ENCODE measurements around the gene CASZ1. TPM values are rescaled to one million over a fixed set of nuclear protein-coding genes. Genes with fewer than 3 reads are reported as not detected.

CASZ1 gene
- polyA plus RNA-seq, 4 donors = 13.5 to 23.0 (median 14.5) TPM

DNA sequence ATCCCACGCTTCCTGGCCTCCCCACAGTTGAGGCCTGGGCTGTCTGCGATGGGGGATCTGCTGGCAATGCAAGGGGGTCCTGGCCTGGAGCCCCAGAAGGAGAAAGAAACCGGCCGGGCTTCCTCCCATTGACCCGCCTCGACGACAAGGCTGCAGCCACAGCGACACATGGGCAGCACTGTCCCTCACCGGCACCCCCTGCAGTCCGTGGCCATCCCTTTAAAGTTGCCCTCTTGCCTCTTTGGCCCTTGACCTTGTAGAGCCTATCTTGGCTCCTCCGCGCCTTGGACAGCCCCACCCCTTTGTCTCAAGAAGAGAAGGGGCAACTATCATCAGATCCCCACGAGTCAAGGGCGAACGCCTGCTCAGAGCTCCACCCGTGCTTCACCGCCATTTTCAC is 106.0 kb downstream of the CASZ1 start:
- DNase-seq (no peak), FAIRE-seq (no peak)
- Histone ChIP-seq H3K4me3 (ENCODE audit: low read depth in 1 of 3, low read length in 3 of 3) (no peak overlapping the region), H3K27me3 (ENCODE audit: control insufficient read depth in 3 of 3, insufficient read depth in 3 of 3, low read length in 3 of 3) (no peaks in the 10 kb centered on the region), H3K9me3 (ENCODE audit: control insufficient read depth in 2 of 2, insufficient read depth in 1 of 2, low read depth in 1 of 2, low read length in 1 of 2) (no peaks in the 10 kb centered on the region), H3K27ac (ENCODE audit: low read depth in 1 of 3, low read length in 2 of 3) (peak overlapping the region in 1 of 3 donors; percentile 41), H3K4me1 (ENCODE audit: control insufficient read depth in 3 of 3, insufficient read depth in 2 of 3, low read depth in 1 of 3, low read length in 2 of 3) (peaks cover 8 to 76% (median 28%) of the 10 kb centered on the region in 3 donors), H3K36me3 (ENCODE audit: control insufficient read depth in 3 of 3, insufficient read depth in 2 of 3, low read depth in 1 of 3, low read length in 3 of 3) (peaks cover 0 to 53% (median 0%) of the 10 kb centered on the region in 3 donors)
- 84 to 93% (median 93%) methylated on average over 16 to 17 of the region's 17 CpGs for WGBS, 3 donors

DNA sequence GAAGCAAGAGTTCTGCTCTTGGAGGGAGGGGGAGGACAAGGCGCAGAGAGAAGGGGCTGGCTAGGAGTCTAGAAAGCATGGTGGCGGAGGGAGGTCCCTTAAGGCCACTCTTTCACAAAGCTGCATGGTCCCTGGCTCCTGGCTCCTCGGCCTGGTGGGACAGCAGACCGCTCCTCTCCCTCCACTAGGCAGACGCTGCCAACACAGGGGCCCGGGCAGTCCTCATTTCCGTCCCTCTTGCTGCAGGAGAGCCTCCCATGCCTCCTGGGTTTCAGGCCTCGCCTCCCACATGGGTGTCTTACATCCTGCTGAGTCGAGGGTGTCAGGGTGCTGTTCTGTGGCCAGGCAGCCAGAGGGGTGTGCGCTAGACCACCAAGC is 108.0 kb downstream of the CASZ1 start:
- WGBS, 3 donors = 77 to 86% (median 77%) methylated on average over 9 to 10 of the region's 10 CpGs
- no peaks in the 10 kb centered on the region for H3K27me3 ChIP-seq (ENCODE audit: control insufficient read depth in 3 of 3, insufficient read depth in 3 of 3, low read length in 3 of 3)
- H3K27ac ChIP-seq (ENCODE audit: low read depth in 1 of 3, low read length in 2 of 3) = peak overlapping the region; percentile 58 to 72 (median 62)
- H3K9me3 ChIP-seq (ENCODE audit: control insufficient read depth in 2 of 2, insufficient read depth in 1 of 2, low read depth in 1 of 2, low read length in 1 of 2) = no peaks in the 10 kb centered on the region
- H3K4me1 ChIP-seq (ENCODE audit: control insufficient read depth in 3 of 3, insufficient read depth in 2 of 3, low read depth in 1 of 3, low read length in 2 of 3) = peaks cover 8 to 96% (median 28%) of the 10 kb centered on the region in 3 donors
- no peak for DNase-seq
- peaks cover 0 to 70% (median 2%) of the 10 kb centered on the region in 3 donors for H3K36me3 ChIP-seq (ENCODE audit: control insufficient read depth in 3 of 3, insufficient read depth in 2 of 3, low read depth in 1 of 3, low read length in 3 of 3)
- H3K4me3 ChIP-seq (ENCODE audit: low read depth in 1 of 3, low read length in 3 of 3) = no peak overlapping the region
- no peak for FAIRE-seq

GRCh38 chr1:10687782-10688408 is 108.6 kb downstream of the CASZ1 start:
- Histone ChIP-seq H3K9me3 (ENCODE audit: control insufficient read depth in 2 of 2, insufficient read depth in 1 of 2, low read depth in 1 of 2, low read length in 1 of 2) (no peaks in the 10 kb centered on the region), H3K27ac (ENCODE audit: low read depth in 1 of 3, low read length in 2 of 3) (peak overlapping the region; percentile 58 to 72 (median 62)), H3K36me3 (ENCODE audit: control insufficient read depth in 3 of 3, insufficient read depth in 2 of 3, low read depth in 1 of 3, low read length in 3 of 3) (peaks cover 0 to 75% (median 2%) of the 10 kb centered on the region in 3 donors), H3K4me3 (ENCODE audit: low read depth in 1 of 3, low read length in 3 of 3) (no peak overlapping the region), H3K4me1 (ENCODE audit: control insufficient read depth in 3 of 3, insufficient read depth in 2 of 3, low read depth in 1 of 3, low read length in 2 of 3) (peaks cover 8 to 98% (median 31%) of the 10 kb centered on the region in 3 donors), H3K27me3 (ENCODE audit: control insufficient read depth in 3 of 3, insufficient read depth in 3 of 3, low read length in 3 of 3) (no peaks in the 10 kb centered on the region)
- WGBS, 3 donors = 45 to 66% (median 56%) methylated on average over 15 of the region's 15 CpGs
- DNase-seq = no peak
- no peak for FAIRE-seq

DNA sequence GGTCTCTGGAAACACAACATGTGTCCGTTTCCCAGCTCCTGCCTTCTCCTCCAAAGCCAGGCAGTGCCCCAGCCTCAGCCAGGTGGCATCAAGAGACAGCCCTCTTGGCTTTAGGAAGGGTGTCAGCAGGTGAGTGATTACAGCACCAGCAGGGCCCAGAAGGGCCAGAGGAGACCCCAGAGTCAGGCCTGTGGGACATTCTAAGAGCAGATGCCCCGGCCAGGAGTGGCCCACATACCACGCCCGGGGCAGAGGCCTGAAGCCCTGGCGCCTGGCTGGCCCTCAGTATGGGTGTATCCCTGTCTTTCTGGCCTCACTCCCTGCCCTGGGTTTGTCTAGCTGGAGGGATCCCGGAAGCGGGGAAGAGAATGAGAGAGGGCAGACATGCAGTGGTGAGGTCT is 109.2 kb downstream of the CASZ1 start:
- DNase-seq (peak in 1 of 2 donors; percentile 84), FAIRE-seq (no peak)
- no peak overlapping the region for H3K4me3 ChIP-seq (ENCODE audit: low read depth in 1 of 3, low read length in 3 of 3)

GRCh38 chr1:10686404-10687040 is 109.9 kb downstream of the CASZ1 start:
- H3K9me3 ChIP-seq (ENCODE audit: control insufficient read depth in 2 of 2, insufficient read depth in 1 of 2, low read depth in 1 of 2, low read length in 1 of 2) = no peaks in the 10 kb centered on the region
- no peak overlapping the region for H3K4me3 ChIP-seq (ENCODE audit: low read depth in 1 of 3, low read length in 3 of 3)
- H3K4me1 ChIP-seq (ENCODE audit: control insufficient read depth in 3 of 3, insufficient read depth in 2 of 3, low read depth in 1 of 3, low read length in 2 of 3) = peaks cover 8 to 98% (median 26%) of the 10 kb centered on the region in 3 donors
- H3K27ac ChIP-seq (ENCODE audit: low read depth in 1 of 3, low read length in 2 of 3) = peak overlapping the region; percentile 58 to 63 (median 62)
- FAIRE-seq (no peak), DNase-seq (peak in 1 of 2 donors; percentile 88)
- peaks cover 0 to 75% (median 2%) of the 10 kb centered on the region in 3 donors for H3K36me3 ChIP-seq (ENCODE audit: control insufficient read depth in 3 of 3, insufficient read depth in 2 of 3, low read depth in 1 of 3, low read length in 3 of 3)
- 20 to 59% (median 40%) methylated on average over 20 of the region's 20 CpGs for WGBS, 3 donors
- no peaks in the 10 kb centered on the region for H3K27me3 ChIP-seq (ENCODE audit: control insufficient read depth in 3 of 3, insufficient read depth in 3 of 3, low read length in 3 of 3)

More for the DNA sequence above, 109.2 kb downstream of the CASZ1 start:
- peaks cover 8 to 98% (median 30%) of the 10 kb centered on the region in 3 donors for H3K4me1 ChIP-seq (ENCODE audit: control insufficient read depth in 3 of 3, insufficient read depth in 2 of 3, low read depth in 1 of 3, low read length in 2 of 3)
- no peaks in the 10 kb centered on the region for H3K9me3 ChIP-seq (ENCODE audit: control insufficient read depth in 2 of 2, insufficient read depth in 1 of 2, low read depth in 1 of 2, low read length in 1 of 2)
- H3K27me3 ChIP-seq (ENCODE audit: control insufficient read depth in 3 of 3, insufficient read depth in 3 of 3, low read length in 3 of 3) = no peaks in the 10 kb centered on the region
- WGBS, 3 donors = 23 to 63% (median 37%) methylated on average over 7 of the region's 7 CpGs
- peaks cover 0 to 78% (median 2%) of the 10 kb centered on the region in 3 donors for H3K36me3 ChIP-seq (ENCODE audit: control insufficient read depth in 3 of 3, insufficient read depth in 2 of 3, low read depth in 1 of 3, low read length in 3 of 3)
- H3K27ac ChIP-seq (ENCODE audit: low read depth in 1 of 3, low read length in 2 of 3) = peak overlapping the region; percentile 58 to 72 (median 62)

DNA sequence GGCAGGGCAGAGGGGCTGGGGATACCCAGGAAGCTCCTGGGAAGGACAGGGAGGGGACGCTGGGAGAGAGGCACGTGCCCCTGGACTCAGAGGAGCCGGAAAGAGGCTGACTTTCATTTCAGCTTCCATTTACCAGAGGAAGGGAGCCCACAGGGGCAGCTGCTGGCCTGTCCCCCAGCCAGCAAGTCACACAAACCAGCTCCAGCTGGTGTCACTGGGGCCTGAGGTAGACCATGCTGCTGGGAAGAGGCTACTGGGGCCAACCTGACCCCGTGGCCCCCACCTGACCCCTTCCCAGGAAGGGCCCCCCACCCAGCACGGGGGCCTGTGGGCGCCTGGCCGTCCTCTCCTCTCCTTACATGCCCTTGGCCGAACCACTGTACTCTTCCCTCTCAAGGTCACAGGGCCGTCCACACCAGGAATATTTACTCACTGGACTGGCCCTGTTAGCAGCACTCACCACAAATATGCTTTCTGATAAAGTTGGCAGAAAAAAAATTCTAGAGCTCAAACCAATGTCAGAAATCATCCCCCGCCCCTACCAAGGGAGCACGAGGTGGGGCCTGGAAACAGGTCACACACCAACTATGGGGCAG is 110.5 kb downstream of the CASZ1 start:
- Histone ChIP-seq H3K27ac (ENCODE audit: low read depth in 1 of 3, low read length in 2 of 3) (peak overlapping the region in 2 of 3 donors; percentile 30 to 58), H3K4me1 (ENCODE audit: control insufficient read depth in 3 of 3, insufficient read depth in 2 of 3, low read depth in 1 of 3, low read length in 2 of 3) (peaks cover 8 to 98% (median 21%) of the 10 kb centered on the region in 3 donors), H3K4me3 (ENCODE audit: low read depth in 1 of 3, low read length in 3 of 3) (no peak overlapping the region), H3K27me3 (ENCODE audit: control insufficient read depth in 3 of 3, insufficient read depth in 3 of 3, low read length in 3 of 3) (no peaks in the 10 kb centered on the region), H3K36me3 (ENCODE audit: control insufficient read depth in 3 of 3, insufficient read depth in 2 of 3, low read depth in 1 of 3, low read length in 3 of 3) (peaks cover 0 to 73% (median 2%) of the 10 kb centered on the region in 3 donors), H3K9me3 (ENCODE audit: control insufficient read depth in 2 of 2, insufficient read depth in 1 of 2, low read depth in 1 of 2, low read length in 1 of 2) (no peaks in the 10 kb centered on the region)
- WGBS, 3 donors = 57 to 79% (median 63%) methylated on average over 11 of the region's 11 CpGs
- FAIRE-seq (no peak), DNase-seq (peak in 1 of 2 donors; percentile 70)

GRCh38 chr1:10685196-10685807 is 111.1 kb downstream of the CASZ1 start:
- Histone ChIP-seq H3K27ac (ENCODE audit: low read depth in 1 of 3, low read length in 2 of 3) (peak overlapping the region in 2 of 3 donors; percentile 19 to 58), H3K36me3 (ENCODE audit: control insufficient read depth in 3 of 3, insufficient read depth in 2 of 3, low read depth in 1 of 3, low read length in 3 of 3) (peaks cover 0 to 70% (median 2%) of the 10 kb centered on the region in 3 donors), H3K4me3 (ENCODE audit: low read depth in 1 of 3, low read length in 3 of 3) (no peak overlapping the region), H3K27me3 (ENCODE audit: control insufficient read depth in 3 of 3, insufficient read depth in 3 of 3, low read length in 3 of 3) (no peaks in the 10 kb centered on the region), H3K9me3 (ENCODE audit: control insufficient read depth in 2 of 2, insufficient read depth in 1 of 2, low read depth in 1 of 2, low read length in 1 of 2) (no peaks in the 10 kb centered on the region), H3K4me1 (ENCODE audit: control insufficient read depth in 3 of 3, insufficient read depth in 2 of 3, low read depth in 1 of 3, low read length in 2 of 3) (peaks cover 8 to 99% (median 21%) of the 10 kb centered on the region in 3 donors)
- DNase-seq = no peak
- no peak for FAIRE-seq
- WGBS, 3 donors = 71 to 74% (median 74%) methylated on average over 15 of the region's 15 CpGs

DNA sequence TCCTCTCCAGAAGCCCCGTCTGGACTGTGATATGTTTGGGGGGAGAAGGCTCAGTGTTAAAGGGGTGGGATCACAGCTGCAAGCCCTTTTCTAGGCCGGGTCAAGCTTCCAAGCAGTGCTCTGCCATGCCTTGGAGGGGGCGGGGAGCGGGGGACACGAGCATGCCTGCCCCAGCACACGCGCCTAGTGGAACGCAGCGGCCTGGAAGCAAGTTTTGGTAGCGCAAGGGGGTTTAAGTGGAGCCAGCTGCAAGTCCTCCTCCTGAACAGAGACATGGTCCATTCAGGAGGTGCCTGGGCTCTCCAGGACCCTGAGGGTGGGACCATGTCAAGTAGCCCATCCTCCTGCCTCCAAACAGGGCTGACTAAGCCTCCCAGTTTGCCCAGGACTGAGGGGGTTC is 112.2 kb downstream of the CASZ1 start:
- Histone ChIP-seq H3K27me3 (ENCODE audit: control insufficient read depth in 3 of 3, insufficient read depth in 3 of 3, low read length in 3 of 3) (no peaks in the 10 kb centered on the region), H3K4me1 (ENCODE audit: control insufficient read depth in 3 of 3, insufficient read depth in 2 of 3, low read depth in 1 of 3, low read length in 2 of 3) (peaks cover 6 to 98% (median 19%) of the 10 kb centered on the region in 3 donors), H3K4me3 (ENCODE audit: low read depth in 1 of 3, low read length in 3 of 3) (no peak overlapping the region), H3K36me3 (ENCODE audit: control insufficient read depth in 3 of 3, insufficient read depth in 2 of 3, low read depth in 1 of 3, low read length in 3 of 3) (peaks cover 0 to 60% (median 2%) of the 10 kb centered on the region in 3 donors), H3K27ac (ENCODE audit: low read depth in 1 of 3, low read length in 2 of 3) (no peak overlapping the region), H3K9me3 (ENCODE audit: control insufficient read depth in 2 of 2, insufficient read depth in 1 of 2, low read depth in 1 of 2, low read length in 1 of 2) (no peaks in the 10 kb centered on the region)
- DNase-seq (no peak), FAIRE-seq (no peak)
- 75 to 84% (median 83%) methylated on average over 10 of the region's 10 CpGs for WGBS, 3 donors
